ENCODE data around the gene TRAPPC1. TPM values are rescaled to one million over a fixed set of nuclear protein-coding genes. Genes with fewer than 3 reads are reported as not detected.

The TRAPPC1 gene
- total RNA-seq, 1 experiment from 2014 or later: 99.7 TPM

DNA sequence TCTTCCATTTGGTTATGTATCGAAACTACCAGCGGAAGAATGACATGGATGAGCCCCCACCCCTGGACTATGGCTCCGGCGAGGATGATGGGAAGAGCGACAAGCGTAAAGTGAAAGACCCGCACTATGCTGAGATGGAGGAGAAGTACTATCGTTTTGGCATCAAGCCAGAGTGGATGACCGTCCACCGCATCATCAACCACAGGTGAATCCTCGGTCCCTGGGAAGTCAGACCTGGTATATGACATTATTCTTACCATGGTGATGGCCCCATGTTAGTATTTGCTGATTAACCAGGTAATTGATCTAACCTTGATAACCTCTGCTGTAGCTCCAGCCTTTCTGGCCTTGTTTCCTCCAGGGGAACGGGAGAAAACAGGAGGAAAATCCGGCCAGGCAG lies 34.7 kb downstream of the TRAPPC1 start (continued):
- TF ChIP-seq OVOL2 (CRISPR knock-in tag; IDR thresholded peaks at IDR 0.05; ENCODE audit: borderline replicate concordance) (no peak), ZNF423 (CRISPR knock-in tag; IDR thresholded peaks at IDR 0.05) (no peak), NFATC4 (CRISPR knock-in tag; IDR thresholded peaks at IDR 0.05) (no peak), ATF2 (CRISPR knock-in tag; IDR thresholded peaks at IDR 0.05; ENCODE audit: borderline replicate concordance, low read depth) (no peak), ZNF317 (CRISPR knock-in tag; IDR thresholded peaks at IDR 0.05; ENCODE audit: borderline replicate concordance, low read depth) (no peak), ESRRA (CRISPR knock-in tag; IDR thresholded peaks at IDR 0.05; ENCODE audit: borderline replicate concordance) (no peak), KAT7 (CRISPR knock-in tag; IDR thresholded peaks at IDR 0.05; ENCODE audit: borderline replicate concordance) (no peak), ZBTB21 (CRISPR knock-in tag; IDR thresholded peaks at IDR 0.05; ENCODE audit: borderline replicate concordance) (no peak), TEAD1 (CRISPR knock-in tag; IDR thresholded peaks at IDR 0.05) (no peak)
- TF ChIP-seq, protein P1, sequence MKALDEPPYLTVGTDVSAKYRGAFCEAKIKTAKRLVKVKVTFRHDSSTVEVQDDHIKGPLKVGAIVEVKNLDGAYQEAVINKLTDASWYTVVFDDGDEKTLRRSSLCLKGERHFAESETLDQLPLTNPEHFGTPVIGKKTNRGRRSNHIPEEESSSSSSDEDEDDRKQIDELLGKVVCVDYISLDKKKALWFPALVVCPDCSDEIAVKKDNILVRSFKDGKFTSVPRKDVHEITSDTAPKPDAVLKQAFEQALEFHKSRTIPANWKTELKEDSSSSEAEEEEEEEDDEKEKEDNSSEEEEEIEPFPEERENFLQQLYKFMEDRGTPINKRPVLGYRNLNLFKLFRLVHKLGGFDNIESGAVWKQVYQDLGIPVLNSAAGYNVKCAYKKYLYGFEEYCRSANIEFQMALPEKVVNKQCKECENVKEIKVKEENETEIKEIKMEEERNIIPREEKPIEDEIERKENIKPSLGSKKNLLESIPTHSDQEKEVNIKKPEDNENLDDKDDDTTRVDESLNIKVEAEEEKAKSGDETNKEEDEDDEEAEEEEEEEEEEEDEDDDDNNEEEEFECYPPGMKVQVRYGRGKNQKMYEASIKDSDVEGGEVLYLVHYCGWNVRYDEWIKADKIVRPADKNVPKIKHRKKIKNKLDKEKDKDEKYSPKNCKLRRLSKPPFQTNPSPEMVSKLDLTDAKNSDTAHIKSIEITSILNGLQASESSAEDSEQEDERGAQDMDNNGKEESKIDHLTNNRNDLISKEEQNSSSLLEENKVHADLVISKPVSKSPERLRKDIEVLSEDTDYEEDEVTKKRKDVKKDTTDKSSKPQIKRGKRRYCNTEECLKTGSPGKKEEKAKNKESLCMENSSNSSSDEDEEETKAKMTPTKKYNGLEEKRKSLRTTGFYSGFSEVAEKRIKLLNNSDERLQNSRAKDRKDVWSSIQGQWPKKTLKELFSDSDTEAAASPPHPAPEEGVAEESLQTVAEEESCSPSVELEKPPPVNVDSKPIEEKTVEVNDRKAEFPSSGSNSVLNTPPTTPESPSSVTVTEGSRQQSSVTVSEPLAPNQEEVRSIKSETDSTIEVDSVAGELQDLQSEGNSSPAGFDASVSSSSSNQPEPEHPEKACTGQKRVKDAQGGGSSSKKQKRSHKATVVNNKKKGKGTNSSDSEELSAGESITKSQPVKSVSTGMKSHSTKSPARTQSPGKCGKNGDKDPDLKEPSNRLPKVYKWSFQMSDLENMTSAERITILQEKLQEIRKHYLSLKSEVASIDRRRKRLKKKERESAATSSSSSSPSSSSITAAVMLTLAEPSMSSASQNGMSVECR (CRISPR knock-in tag; IDR thresholded peaks at IDR 0.05; ENCODE audit: borderline replicate concordance): no peak
- TF ChIP-seq, protein P2, sequence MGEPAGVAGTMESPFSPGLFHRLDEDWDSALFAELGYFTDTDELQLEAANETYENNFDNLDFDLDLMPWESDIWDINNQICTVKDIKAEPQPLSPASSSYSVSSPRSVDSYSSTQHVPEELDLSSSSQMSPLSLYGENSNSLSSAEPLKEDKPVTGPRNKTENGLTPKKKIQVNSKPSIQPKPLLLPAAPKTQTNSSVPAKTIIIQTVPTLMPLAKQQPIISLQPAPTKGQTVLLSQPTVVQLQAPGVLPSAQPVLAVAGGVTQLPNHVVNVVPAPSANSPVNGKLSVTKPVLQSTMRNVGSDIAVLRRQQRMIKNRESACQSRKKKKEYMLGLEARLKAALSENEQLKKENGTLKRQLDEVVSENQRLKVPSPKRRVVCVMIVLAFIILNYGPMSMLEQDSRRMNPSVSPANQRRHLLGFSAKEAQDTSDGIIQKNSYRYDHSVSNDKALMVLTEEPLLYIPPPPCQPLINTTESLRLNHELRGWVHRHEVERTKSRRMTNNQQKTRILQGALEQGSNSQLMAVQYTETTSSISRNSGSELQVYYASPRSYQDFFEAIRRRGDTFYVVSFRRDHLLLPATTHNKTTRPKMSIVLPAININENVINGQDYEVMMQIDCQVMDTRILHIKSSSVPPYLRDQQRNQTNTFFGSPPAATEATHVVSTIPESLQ (CRISPR knock-in tag; IDR thresholded peaks at IDR 0.05): no peak

DNA sequence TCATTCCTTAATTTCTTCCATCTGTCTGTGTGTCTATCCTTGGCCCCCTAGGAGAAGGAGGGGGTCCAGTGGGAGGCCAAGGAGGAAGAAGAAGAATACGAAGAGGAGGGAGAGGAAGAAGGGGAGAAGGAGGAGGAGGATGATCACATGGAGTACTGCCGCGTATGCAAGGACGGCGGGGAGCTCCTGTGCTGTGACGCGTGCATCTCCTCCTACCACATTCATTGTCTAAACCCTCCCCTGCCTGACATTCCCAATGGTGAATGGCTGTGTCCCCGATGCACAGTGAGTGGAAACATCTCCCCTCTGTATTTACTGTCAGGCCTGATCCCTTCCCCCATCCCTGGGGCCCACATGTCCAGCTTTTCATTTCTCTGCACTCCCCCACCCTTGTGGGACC lies 36.9 kb downstream of the TRAPPC1 start:
- no peak overlapping the region for H3K27ac Mint-ChIP-seq
- H3K4me3 Mint-ChIP-seq: no peak overlapping the region
- H3K27me3 Mint-ChIP-seq (ENCODE audit: low read depth): no peaks in the 10 kb centered on the region
- CTCF ChIA-PET: interaction anchor here (0.5 kb wide), 1 partner anchor 33 kb away, joined by 5 read pairs; no protein-coding TSS in a partner anchor
- ATAC-seq (no peak), DNase-seq (ENCODE audit: low spot score) (no peak)
- no peaks in the 10 kb centered on the region for H3K4me1 Mint-ChIP-seq
- H3K9me3 Mint-ChIP-seq: no peaks in the 10 kb centered on the region
- H3K36me3 Mint-ChIP-seq: peaks cover 19% of the 10 kb centered on the region; the same call in 1 of the 2 replicates
- POLR2A ChIA-PET: no interaction called here
- TF ChIP-seq, protein P3, sequence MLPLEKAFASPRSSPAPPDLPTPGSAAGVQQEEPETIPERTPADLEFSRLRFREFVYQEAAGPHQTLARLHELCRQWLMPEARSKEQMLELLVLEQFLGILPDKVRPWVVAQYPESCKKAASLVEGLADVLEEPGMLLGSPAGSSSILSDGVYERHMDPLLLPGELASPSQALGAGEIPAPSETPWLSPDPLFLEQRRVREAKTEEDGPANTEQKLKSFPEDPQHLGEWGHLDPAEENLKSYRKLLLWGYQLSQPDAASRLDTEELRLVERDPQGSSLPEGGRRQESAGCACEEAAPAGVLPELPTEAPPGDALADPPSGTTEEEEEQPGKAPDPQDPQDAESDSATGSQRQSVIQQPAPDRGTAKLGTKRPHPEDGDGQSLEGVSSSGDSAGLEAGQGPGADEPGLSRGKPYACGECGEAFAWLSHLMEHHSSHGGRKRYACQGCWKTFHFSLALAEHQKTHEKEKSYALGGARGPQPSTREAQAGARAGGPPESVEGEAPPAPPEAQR (CRISPR knock-in tag; IDR thresholded peaks at IDR 0.05): no peak
- no peak for TF ChIP-seq MXD4 (CRISPR knock-in tag; IDR thresholded peaks at IDR 0.05; ENCODE audit: borderline replicate concordance)
- TF ChIP-seq, protein P1 (CRISPR knock-in tag; IDR thresholded peaks at IDR 0.05; ENCODE audit: borderline replicate concordance): no peak
- TF ChIP-seq PRRX2 (CRISPR knock-in tag; IDR thresholded peaks at IDR 0.05): no peak
- no peak for TF ChIP-seq ZNF671 (CRISPR knock-in tag; IDR thresholded peaks at IDR 0.05)
- TF ChIP-seq ERG (CRISPR knock-in tag; IDR thresholded peaks at IDR 0.05): no peak
- TF ChIP-seq, protein P4, sequence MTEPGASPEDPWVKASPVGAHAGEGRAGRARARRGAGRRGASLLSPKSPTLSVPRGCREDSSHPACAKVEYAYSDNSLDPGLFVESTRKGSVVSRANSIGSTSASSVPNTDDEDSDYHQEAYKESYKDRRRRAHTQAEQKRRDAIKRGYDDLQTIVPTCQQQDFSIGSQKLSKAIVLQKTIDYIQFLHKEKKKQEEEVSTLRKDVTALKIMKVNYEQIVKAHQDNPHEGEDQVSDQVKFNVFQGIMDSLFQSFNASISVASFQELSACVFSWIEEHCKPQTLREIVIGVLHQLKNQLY (CRISPR knock-in tag; IDR thresholded peaks at IDR 0.05): no peak
- no peak for TF ChIP-seq KAT7 (CRISPR knock-in tag; IDR thresholded peaks at IDR 0.05; ENCODE audit: borderline replicate concordance)
- TF ChIP-seq ZNF317 (CRISPR knock-in tag; IDR thresholded peaks at IDR 0.05; ENCODE audit: borderline replicate concordance, low read depth): no peak
- TF ChIP-seq FOXJ3 (CRISPR knock-in tag; IDR thresholded peaks at IDR 0.05; ENCODE audit: borderline replicate concordance): no peak
- TF ChIP-seq ATF3 (CRISPR knock-in tag; conservative IDR thresholded peaks at IDR 0.05): no peak
- TF ChIP-seq ATF1 (CRISPR knock-in tag; IDR thresholded peaks at IDR 0.05): no peak
